Transverse colon (tissue), 4 donors: Measurements from ENCODE around the gene ENOX1. TPM values are rescaled to one million over a fixed set of nuclear protein-coding genes. Genes with fewer than 3 reads are reported as not detected.

Source experiments
- DNase-seq: peaks from one replicate; pipeline ENCODE4 v3.0.0-alpha.2; 2019
- H3K27ac ChIP-seq, 4 donors: fragments of 200-600 bp; sonication (generic); 2 replicates each; pipeline ENCODE4 v1.5.1; 2016 to 2018; ENCODE audit warnings: inconsistent platforms in 4 of 4
- H3K27me3 ChIP-seq: fragments of 200-600 bp; sonication (generic); 2 replicates; pipeline ENCODE4 v1.5.1; 2017; ENCODE audit warnings: inconsistent platforms
- H3K36me3 ChIP-seq, 4 donors: fragments of 200-600 bp; sonication (generic); 2 replicates each; pipeline ENCODE4 v1.5.1; 2017 to 2019; ENCODE audit warnings: inconsistent platforms in 4 of 4
- H3K4me1 ChIP-seq, 4 donors: fragments of 200-600 bp; sonication (generic); 2 replicates each; pipeline ENCODE4 v1.5.1; 2017 to 2020; ENCODE audit warnings: inconsistent platforms in 4 of 4
- H3K4me3 ChIP-seq, 4 donors: fragments of 200-600 bp; sonication (generic); 1 replicate in 1 of 4; 2 replicates in 3 of 4; pipeline versions ENCODE4 v1.5.1 to v1.6.1; 2017 to 2019; ENCODE audit warnings: inconsistent platforms in 4 of 4
- H3K9me3 ChIP-seq, 2 donors: fragments of 200-600 bp; sonication (generic); 2 replicates each; pipeline ENCODE4 v1.5.1; 2017 to 2019; ENCODE audit warnings: inconsistent platforms in 2 of 2
- EP300 ChIP-seq: sonication (generic); formaldehyde crosslinking; IDR thresholded peaks from one replicate; pipeline ENCODE4 v1.6.1; 2017; ENCODE audit warnings: antibody characterized with exemption, low read depth
- POLR2A ChIP-seq: fragments of 450-650 bp; IDR thresholded peaks from one replicate; pipeline ENCODE4 v1.6.1; 2016; ENCODE audit warnings: antibody characterized with exemption, mild to moderate bottlenecking, moderate library complexity
- POLR2AphosphoS5 ChIP-seq, 3 donors: sonication (generic); formaldehyde crosslinking; IDR thresholded peaks; one replicate each; pipeline ENCODE4 v1.6.1; 2016; ENCODE audit warnings: antibody characterized with exemption in 3 of 3
- WGBS, 2 donors: methylation state at CpG; one replicate each; pipeline ENCODE4 v1.1.5; 2018; ENCODE audit warnings: low coverage in 1 of 2; 5-methylcytosine and 5-hydroxymethylcytosine counted together
- in situ Hi-C, 4 donors: fragments of 200-750 bp; cut with MboI; loops; one replicate each; pipeline versions ENCODE4 v1.15.0 to v1.15.1; 2017; ENCODE audit warnings: low sequenced_read_pairs in 3 of 4, low pct_ligation_motif_present in 1 of 4, low pct_unique_long_range_greater_than_20kb in 1 of 4
- intact Hi-C: fragments of 100-400 bp; cut with DNase I; formaldehyde crosslinking; loops from one replicate; pipeline ENCODE4 v1.15.1; 2023; ENCODE audit warnings: low total_unique reads
- total RNA-seq, 4 donors: library from RNA; depleted of rRNA; stranded (reverse); fragments of >200 nt; gene quantifications; one replicate each; pipeline ENCODE4 v1.1.0, GENCODE V29; 2016
- TF ChIP-seq, protein P1 (sequence below), 5 experiments: fragments of 200-600 bp in 3 of 5; fragments of 450-650 bp in 2 of 5; sonication (generic) in 3 of 5; IDR thresholded peaks; 1 replicate in 2 of 5; 2 replicates in 3 of 5; pipeline ENCODE4 v1.5.1; 2016 to 2017; ENCODE audit warnings: antibody characterized with exemption in 5 of 5, inconsistent platforms in 3 of 5, mild to moderate bottlenecking in 2 of 5, moderate library complexity in 1 of 5

ENOX1 gene
- total RNA-seq, 4 donors from 2014 or later: 1.5 to 6.4 (median 2.2) TPM

DNA sequence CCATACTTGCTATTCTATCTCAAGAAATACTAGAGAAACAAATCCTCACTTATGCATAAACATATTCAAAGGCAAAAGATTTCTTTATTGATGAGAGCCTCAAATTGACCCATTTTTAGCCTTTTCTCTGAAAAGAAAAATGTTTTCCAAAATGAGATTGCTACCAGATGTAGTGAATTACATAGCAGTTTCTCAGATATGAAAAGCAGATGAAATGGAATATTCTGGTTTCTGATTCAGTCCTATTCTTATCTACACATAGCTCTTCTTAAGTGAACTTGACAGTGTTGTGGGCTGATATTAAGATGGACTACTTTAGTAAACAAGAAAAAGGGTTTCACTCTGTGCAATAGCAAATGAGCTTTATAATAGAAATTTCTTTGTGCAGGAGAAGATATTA lies 579.9 kb downstream of the ENOX1 start:
- in situ Hi-C loops (no loop called here), intact Hi-C loops (no loop called here)
- Histone ChIP-seq H3K36me3 (no peaks in the 10 kb centered on the region), H3K4me3 (no peak overlapping the region), H3K27ac (no peak overlapping the region), H3K9me3 (peaks cover 0 to 4% of the 10 kb centered on the region in 2 donors), H3K27me3 (no peaks in the 10 kb centered on the region), H3K4me1 (no peaks in the 10 kb centered on the region)
- no peak for DNase-seq
- no peak for TF ChIP-seq POLR2A
- TF ChIP-seq, protein P1, sequence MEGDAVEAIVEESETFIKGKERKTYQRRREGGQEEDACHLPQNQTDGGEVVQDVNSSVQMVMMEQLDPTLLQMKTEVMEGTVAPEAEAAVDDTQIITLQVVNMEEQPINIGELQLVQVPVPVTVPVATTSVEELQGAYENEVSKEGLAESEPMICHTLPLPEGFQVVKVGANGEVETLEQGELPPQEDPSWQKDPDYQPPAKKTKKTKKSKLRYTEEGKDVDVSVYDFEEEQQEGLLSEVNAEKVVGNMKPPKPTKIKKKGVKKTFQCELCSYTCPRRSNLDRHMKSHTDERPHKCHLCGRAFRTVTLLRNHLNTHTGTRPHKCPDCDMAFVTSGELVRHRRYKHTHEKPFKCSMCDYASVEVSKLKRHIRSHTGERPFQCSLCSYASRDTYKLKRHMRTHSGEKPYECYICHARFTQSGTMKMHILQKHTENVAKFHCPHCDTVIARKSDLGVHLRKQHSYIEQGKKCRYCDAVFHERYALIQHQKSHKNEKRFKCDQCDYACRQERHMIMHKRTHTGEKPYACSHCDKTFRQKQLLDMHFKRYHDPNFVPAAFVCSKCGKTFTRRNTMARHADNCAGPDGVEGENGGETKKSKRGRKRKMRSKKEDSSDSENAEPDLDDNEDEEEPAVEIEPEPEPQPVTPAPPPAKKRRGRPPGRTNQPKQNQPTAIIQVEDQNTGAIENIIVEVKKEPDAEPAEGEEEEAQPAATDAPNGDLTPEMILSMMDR (IDR thresholded peaks at IDR 0.05): no peak
- TF ChIP-seq EP300: no peak
- no peak for TF ChIP-seq POLR2AphosphoS5 (IDR thresholded peaks at IDR 0.05)

DNA sequence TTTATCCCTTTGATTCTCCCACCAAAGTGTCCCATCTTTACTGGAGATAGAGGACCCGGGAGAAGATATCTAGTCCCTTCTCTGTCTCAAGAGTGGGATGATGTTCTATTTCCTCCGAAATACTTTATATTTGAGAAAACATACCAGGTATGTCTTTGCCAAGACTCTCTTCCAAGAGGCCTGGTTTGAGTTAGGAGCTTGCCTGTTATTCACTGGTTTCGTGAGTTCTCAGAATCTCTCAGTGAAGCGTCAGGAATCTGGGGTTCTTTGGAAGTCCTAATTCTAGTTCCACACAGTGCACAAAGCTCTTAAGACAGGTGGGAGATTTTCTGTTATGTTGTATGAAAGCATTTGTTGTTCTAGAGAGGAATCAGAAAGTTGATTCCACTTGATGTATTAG lies 581.4 kb downstream of the ENOX1 start:
- no peaks in the 10 kb centered on the region for H3K36me3 ChIP-seq
- in situ Hi-C loops: no loop called here
- WGBS, 2 donors: 80 to 96% methylated on average over 2 to 4 of the region's 4 CpGs
- no peak for DNase-seq
- H3K27ac ChIP-seq: no peak overlapping the region
- no peaks in the 10 kb centered on the region for H3K4me1 ChIP-seq
- intact Hi-C loops: no loop called here
- no peak overlapping the region for H3K4me3 ChIP-seq
- no peak for TF ChIP-seq POLR2A
- TF ChIP-seq, protein P1 (IDR thresholded peaks at IDR 0.05): no peak
- no peak for TF ChIP-seq EP300
- no peak for TF ChIP-seq POLR2AphosphoS5 (IDR thresholded peaks at IDR 0.05)
- peaks cover 0 to 4% of the 10 kb centered on the region in 2 donors for H3K9me3 ChIP-seq
- no peaks in the 10 kb centered on the region for H3K27me3 ChIP-seq

DNA sequence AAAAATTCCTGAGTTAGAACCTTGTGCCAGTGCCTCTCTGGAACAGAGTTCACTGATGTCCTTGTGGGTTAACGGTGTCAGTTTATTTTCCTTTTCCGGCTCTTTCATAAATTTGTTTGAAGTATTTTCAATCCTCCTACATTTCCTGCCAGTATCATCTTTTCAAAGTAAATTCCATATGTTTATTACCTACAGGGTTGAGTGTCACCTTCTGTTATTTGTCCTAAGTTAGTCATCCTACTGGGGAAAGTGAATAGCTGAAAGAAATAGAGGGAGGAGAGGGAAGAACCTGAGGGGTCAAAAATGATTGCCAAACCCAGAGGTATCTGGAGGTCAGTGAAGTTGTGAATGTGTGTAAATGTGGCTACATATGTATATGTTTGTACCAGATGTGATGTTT lies 582.2 kb downstream of the ENOX1 start:
- intact Hi-C loops (no loop called here), in situ Hi-C loops (no loop called here)
- TF ChIP-seq EP300: no peak
- TF ChIP-seq POLR2A: no peak
- TF ChIP-seq, protein P1 (IDR thresholded peaks at IDR 0.05): no peak
- TF ChIP-seq POLR2AphosphoS5 (IDR thresholded peaks at IDR 0.05): no peak
- H3K9me3 ChIP-seq: peaks cover 0 to 4% of the 10 kb centered on the region in 2 donors
- no peaks in the 10 kb centered on the region for H3K4me1 ChIP-seq
- no peak overlapping the region for H3K4me3 ChIP-seq
- no peak for DNase-seq
- no peak overlapping the region for H3K27ac ChIP-seq
- no peaks in the 10 kb centered on the region for H3K27me3 ChIP-seq
- no peaks in the 10 kb centered on the region for H3K36me3 ChIP-seq
- 70 to 81% methylated on average over 2 of the region's 2 CpGs for WGBS, 2 donors

DNA sequence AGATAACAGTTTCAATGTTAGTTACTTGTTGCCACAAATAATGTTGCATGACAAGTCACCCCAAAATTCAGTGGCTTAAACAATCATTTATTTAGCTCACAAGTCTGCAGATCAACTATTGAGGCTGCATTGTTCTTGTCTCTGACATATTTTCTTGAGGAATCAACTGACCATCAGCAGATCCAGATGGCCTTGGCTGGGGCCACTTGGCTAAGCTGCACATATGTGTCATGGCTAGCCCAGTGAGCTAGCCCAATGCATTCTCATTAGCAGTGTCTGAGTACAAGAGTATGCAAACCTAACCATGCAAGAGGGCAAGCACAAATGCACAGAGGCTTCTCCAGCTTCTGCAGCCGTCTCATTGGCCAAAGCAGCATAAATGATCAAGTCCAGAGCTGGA lies 583.0 kb downstream of the ENOX1 start:
- intact Hi-C loops: no loop called here
- in situ Hi-C loops: no loop called here

More for the DNA sequence above, 583.0 kb downstream of the ENOX1 start:
- Histone ChIP-seq H3K4me3 (no peak overlapping the region), H3K27ac (no peak overlapping the region), H3K9me3 (peaks cover 0 to 4% of the 10 kb centered on the region in 2 donors), H3K36me3 (no peaks in the 10 kb centered on the region), H3K4me1 (no peaks in the 10 kb centered on the region), H3K27me3 (no peaks in the 10 kb centered on the region)
- TF ChIP-seq EP300: no peak
- TF ChIP-seq, protein P1 (IDR thresholded peaks at IDR 0.05): no peak
- no peak for TF ChIP-seq POLR2AphosphoS5 (IDR thresholded peaks at IDR 0.05)
- no peak for TF ChIP-seq POLR2A
- DNase-seq: no peak
- WGBS, 2 donors: 67 to 77% methylated on average over 1 of the region's 1 CpG
